ENCODE results near the gene OR2D2. TPM values are rescaled to one million over a fixed set of nuclear protein-coding genes. Genes with fewer than 3 reads are reported as not detected.

The OR2D2 gene
- total and polyA plus RNA-seq, 4 donors: not detected

- no peak for DNase-seq (ENCODE audit: low spot score)
- Histone ChIP-seq H3K9me3 (ENCODE audit: control insufficient read depth in 4 of 4, low read length in 3 of 4) (no peaks in the 10 kb centered on the region), H3K36me3 (ENCODE audit: control insufficient read depth in 4 of 4, insufficient read depth in 3 of 4, low read depth in 1 of 4, low read length in 3 of 4) (no peaks in the 10 kb centered on the region)
Measured at GRCh38 chr11:6894097-6894496, 1.8 kb upstream of the OR2D2 start.

More at GRCh38 chr11:6894097-6894496, 1.8 kb upstream of the OR2D2 start:
- no peak overlapping the region for H3K27ac ChIP-seq (ENCODE audit: low read depth in 1 of 2, low read length in 2 of 2)
- no peaks in the 10 kb centered on the region for H3K4me1 ChIP-seq (ENCODE audit: control insufficient read depth in 4 of 4, insufficient read depth in 4 of 4, low read length in 3 of 4)
- no peak for TF ChIP-seq MAX (IDR thresholded peaks at IDR 0.05)
- TF ChIP-seq RXRA (IDR thresholded peaks at IDR 0.05): no peak
- TF ChIP-seq NR2F2 (IDR thresholded peaks at IDR 0.05): no peak
- TF ChIP-seq CTCF (IDR thresholded peaks at IDR 0.05; ENCODE audit: low read depth, low read length, missing input control): no peak
- no peak for TF ChIP-seq FOXA1 (IDR thresholded peaks at IDR 0.05)
- no peak for TF ChIP-seq JUND (IDR thresholded peaks at IDR 0.05)
- TF ChIP-seq, protein P1, sequence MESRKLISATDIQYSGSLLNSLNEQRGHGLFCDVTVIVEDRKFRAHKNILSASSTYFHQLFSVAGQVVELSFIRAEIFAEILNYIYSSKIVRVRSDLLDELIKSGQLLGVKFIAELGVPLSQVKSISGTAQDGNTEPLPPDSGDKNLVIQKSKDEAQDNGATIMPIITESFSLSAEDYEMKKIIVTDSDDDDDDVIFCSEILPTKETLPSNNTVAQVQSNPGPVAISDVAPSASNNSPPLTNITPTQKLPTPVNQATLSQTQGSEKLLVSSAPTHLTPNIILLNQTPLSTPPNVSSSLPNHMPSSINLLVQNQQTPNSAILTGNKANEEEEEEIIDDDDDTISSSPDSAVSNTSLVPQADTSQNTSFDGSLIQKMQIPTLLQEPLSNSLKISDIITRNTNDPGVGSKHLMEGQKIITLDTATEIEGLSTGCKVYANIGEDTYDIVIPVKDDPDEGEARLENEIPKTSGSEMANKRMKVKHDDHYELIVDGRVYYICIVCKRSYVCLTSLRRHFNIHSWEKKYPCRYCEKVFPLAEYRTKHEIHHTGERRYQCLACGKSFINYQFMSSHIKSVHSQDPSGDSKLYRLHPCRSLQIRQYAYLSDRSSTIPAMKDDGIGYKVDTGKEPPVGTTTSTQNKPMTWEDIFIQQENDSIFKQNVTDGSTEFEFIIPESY (IDR thresholded peaks at IDR 0.05): no peak
- TF ChIP-seq EGR1 (IDR thresholded peaks at IDR 0.05; ENCODE audit: low read depth in 2 of 2): no peak
- no peak for TF ChIP-seq SP1 (IDR thresholded peaks at IDR 0.05)
- no peak for TF ChIP-seq YY1 (IDR thresholded peaks at IDR 0.05)
- TF ChIP-seq HNF4A (conservative IDR thresholded peaks at IDR 0.05): no peak
- no peak for TF ChIP-seq REST (IDR thresholded peaks at IDR 0.05)
- H3K4me3 ChIP-seq (ENCODE audit: low read depth in 1 of 3, low read length in 3 of 3): no peak overlapping the region
- H3K27me3 ChIP-seq (ENCODE audit: control insufficient read depth in 4 of 4, insufficient read depth in 4 of 4, low read length in 3 of 4): peaks cover 0 to 2% (median 0%) of the 10 kb centered on the region in 4 donors
- no peak overlapping the region for H3K9ac ChIP-seq (ENCODE audit: low read depth in 1 of 2, low read length in 2 of 2)

Data from liver (tissue), 9 donors.